Measurements from ENCODE around the gene PHF21A. TPM values are rescaled to one million over a fixed set of nuclear protein-coding genes. Genes with fewer than 3 reads are reported as not detected.
A peak's percentile ranks its signal among the peaks of the same experiment; 100 is the strongest.

PHF21A gene
- total RNA-seq, 1 donor from 2014 or later = 35.9 TPM

- H3K36me3 Mint-ChIP-seq (ENCODE audit: low read depth) = peaks cover 7% of the 10 kb centered on the region
- H3K27ac Mint-ChIP-seq (ENCODE audit: unreplicated experiment) = peak overlapping the region; percentile 55
- no peak for TF ChIP-seq CTCF (IDR thresholded peaks at IDR 0.05)
- no peak overlapping the region for H3K4me3 Mint-ChIP-seq (ENCODE audit: unreplicated experiment)
- no peak for DNase-seq (ENCODE audit: low spot score)
- no peaks in the 10 kb centered on the region for H3K27me3 Mint-ChIP-seq (ENCODE audit: low read depth)
- H3K9me3 Mint-ChIP-seq (ENCODE audit: low read depth) = no peaks in the 10 kb centered on the region
- H3K4me1 Mint-ChIP-seq (ENCODE audit: low read depth) = peaks cover 15% of the 10 kb centered on the region
These were observed 41.6 kb downstream of the PHF21A start for GRCh38 chr11:46079662-46080061.

- no peaks in the 10 kb centered on the region for H3K9me3 Mint-ChIP-seq (ENCODE audit: low read depth)
- DNase-seq (ENCODE audit: low spot score) = no peak
- no peak overlapping the region for H3K4me3 Mint-ChIP-seq (ENCODE audit: unreplicated experiment)
- peak; percentile 47 for TF ChIP-seq CTCF (IDR thresholded peaks at IDR 0.05)
- no peaks in the 10 kb centered on the region for H3K27me3 Mint-ChIP-seq (ENCODE audit: low read depth)
- H3K4me1 Mint-ChIP-seq (ENCODE audit: low read depth) = peaks cover 18% of the 10 kb centered on the region
- peaks cover 6% of the 10 kb centered on the region for H3K36me3 Mint-ChIP-seq (ENCODE audit: low read depth)
- H3K27ac Mint-ChIP-seq (ENCODE audit: unreplicated experiment) = no peak overlapping the region
These were observed 45.3 kb downstream of the PHF21A start for GRCh38 chr11:46075928-46076327.

- peak overlapping the region; percentile 28 for H3K27ac Mint-ChIP-seq (ENCODE audit: unreplicated experiment)
- H3K4me1 Mint-ChIP-seq (ENCODE audit: low read depth) = peaks cover 18% of the 10 kb centered on the region
- no peak for DNase-seq (ENCODE audit: low spot score)
These were observed 46.1 kb downstream of the PHF21A start for GRCh38 chr11:46075168-46075567.

DNA sequence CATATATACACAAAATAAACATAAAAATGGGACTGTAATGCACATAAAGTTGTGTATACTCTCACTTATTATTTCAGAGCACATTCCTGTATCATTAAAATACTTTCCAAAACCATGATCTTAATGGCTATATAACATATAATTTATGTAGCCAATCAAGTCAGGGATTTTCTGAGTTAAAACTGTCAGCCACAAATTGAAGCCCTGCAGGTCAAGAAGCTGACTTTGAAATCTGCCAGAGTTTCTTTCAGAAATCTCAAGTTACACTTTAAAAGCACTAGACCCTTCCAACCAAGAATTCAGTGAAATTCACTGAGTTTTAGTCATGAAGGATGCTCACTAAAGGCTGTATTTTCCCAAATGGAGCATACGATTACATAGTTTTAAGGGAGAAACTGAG is 47.6 kb downstream of the PHF21A start:
- DNase-seq (ENCODE audit: low spot score) = no peak
- peaks cover 2% of the 10 kb centered on the region for H3K36me3 Mint-ChIP-seq (ENCODE audit: low read depth)
- H3K9me3 Mint-ChIP-seq (ENCODE audit: low read depth) = no peaks in the 10 kb centered on the region
- H3K27me3 Mint-ChIP-seq (ENCODE audit: low read depth) = no peaks in the 10 kb centered on the region
- no peak overlapping the region for H3K4me3 Mint-ChIP-seq (ENCODE audit: unreplicated experiment)
- peaks cover 18% of the 10 kb centered on the region for H3K4me1 Mint-ChIP-seq (ENCODE audit: low read depth)
- no peak for TF ChIP-seq CTCF (IDR thresholded peaks at IDR 0.05)
- H3K27ac Mint-ChIP-seq (ENCODE audit: unreplicated experiment) = no peak overlapping the region

More at GRCh38 chr11:46075168-46075567, 46.1 kb downstream of the PHF21A start:
- peaks cover 6% of the 10 kb centered on the region for H3K36me3 Mint-ChIP-seq (ENCODE audit: low read depth)
- H3K9me3 Mint-ChIP-seq (ENCODE audit: low read depth) = no peaks in the 10 kb centered on the region
- H3K4me3 Mint-ChIP-seq (ENCODE audit: unreplicated experiment) = no peak overlapping the region
- TF ChIP-seq CTCF (IDR thresholded peaks at IDR 0.05) = no peak
- H3K27me3 Mint-ChIP-seq (ENCODE audit: low read depth) = no peaks in the 10 kb centered on the region

DNA sequence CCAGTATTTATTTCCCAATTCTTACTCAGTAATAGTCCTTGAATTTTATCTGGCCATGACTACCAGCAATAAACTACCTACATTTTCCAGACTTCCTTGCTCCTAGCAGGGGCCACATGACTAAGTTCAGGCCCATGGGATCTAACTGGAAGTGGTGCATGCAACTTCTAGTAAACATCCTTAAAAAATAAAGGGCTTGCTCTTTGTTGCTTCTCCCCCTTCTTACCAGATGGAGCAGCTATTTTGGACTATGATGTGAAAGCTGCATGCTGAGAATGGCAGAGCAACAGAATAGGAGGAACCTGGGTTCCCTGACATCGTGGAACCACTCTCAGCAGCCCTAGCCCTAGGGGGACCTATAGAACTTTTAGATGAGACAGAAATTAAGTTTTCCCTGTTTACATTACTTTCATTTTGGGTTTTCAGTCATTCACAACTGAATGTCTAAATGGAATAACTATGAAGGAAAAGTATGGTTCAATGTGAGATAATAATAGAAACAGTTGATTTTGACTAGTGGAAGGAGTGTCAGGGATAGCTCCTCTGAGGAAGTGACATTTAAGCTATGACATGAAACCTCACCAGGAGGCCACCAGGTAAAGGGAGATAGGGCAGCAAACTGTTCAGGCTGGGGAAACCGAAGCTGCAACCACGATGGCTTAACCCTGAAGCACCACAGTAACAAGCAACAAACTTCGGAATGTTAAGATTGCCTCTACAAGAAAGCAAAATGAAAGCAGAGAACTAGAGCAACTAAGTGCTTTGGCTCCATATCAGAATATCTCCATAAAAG is 48.9 kb downstream of the PHF21A start:
- DNase-seq (ENCODE audit: low spot score) = no peak
- H3K4me1 Mint-ChIP-seq (ENCODE audit: low read depth) = peaks cover 18% of the 10 kb centered on the region
- no peaks in the 10 kb centered on the region for H3K9me3 Mint-ChIP-seq (ENCODE audit: low read depth)
- no peak for TF ChIP-seq CTCF (IDR thresholded peaks at IDR 0.05)
- H3K27me3 Mint-ChIP-seq (ENCODE audit: low read depth) = no peaks in the 10 kb centered on the region
- H3K36me3 Mint-ChIP-seq (ENCODE audit: low read depth) = peaks cover 2% of the 10 kb centered on the region
- no peak overlapping the region for H3K4me3 Mint-ChIP-seq (ENCODE audit: unreplicated experiment)
- H3K27ac Mint-ChIP-seq (ENCODE audit: unreplicated experiment) = no peak overlapping the region

All from chondrocyte (in vitro differentiated cells).